ENCODE measurements around the gene ZFR2. TPM values are rescaled to one million over a fixed set of nuclear protein-coding genes. Genes with fewer than 3 reads are reported as not detected.
A peak's percentile ranks its signal among the peaks of the same experiment; 100 is the strongest.

The ZFR2 gene
- total RNA-seq, 2 experiments from 2014 or later: 0.28 to 0.35 TPM

GRCh38 chr19:3813473-3814392 is 55.1 kb downstream of the ZFR2 start:
- Mint-ChIP-seq H3K27ac (peak overlapping the region; percentile 91), H3K4me1 (peaks cover 47% of the 10 kb centered on the region), H3K4me3 (no peak overlapping the region)

GRCh38 chr19:3810708-3811355 is 58.0 kb downstream of the ZFR2 start:
- Mint-ChIP-seq H3K4me1 (peaks cover 47% of the 10 kb centered on the region), H3K27ac (peak overlapping the region; percentile 16), H3K9me3 (peaks cover 7% of the 10 kb centered on the region), H3K4me3 (no peak overlapping the region), H3K27me3 (no peaks in the 10 kb centered on the region), H3K36me3 (ENCODE audit: low read depth) (peaks cover 6% of the 10 kb centered on the region)
- ChIA-PET CTCF (interaction anchor here (2.1 to 3.7 kb wide), 3 partner anchors 11 to 48 kb away, joined by 19 to 25 read pairs (median 21); partner anchors contain the start of gene MRPL54), POLR2A (interaction anchor here (3.2 to 3.8 kb wide), 2 partner anchors 12 to 49 kb away, joined by 15 to 53 read pairs; partner anchors contain the start of genes APBA3 and MRPL54)
- no peak for DNase-seq

More at GRCh38 chr19:3813473-3814392, 55.1 kb downstream of the ZFR2 start:
- ChIA-PET POLR2A (interaction anchor here (1.6 to 3.8 kb wide), 3 partner anchors 9 to 52 kb away, joined by 3 to 53 read pairs (median 15); partner anchors contain the start of genes APBA3 and MRPL54), CTCF (interaction anchor here (0.6 to 3.7 kb wide), 5 partner anchors 8 to 227 kb away, joined by 3 to 25 read pairs (median 9); partner anchors contain the start of genes APBA3 and MRPL54)
- Mint-ChIP-seq H3K27me3 (no peaks in the 10 kb centered on the region), H3K9me3 (no peaks in the 10 kb centered on the region), H3K36me3 (ENCODE audit: low read depth) (peaks cover 6% of the 10 kb centered on the region)
- peak; percentile 49 for DNase-seq

DNA sequence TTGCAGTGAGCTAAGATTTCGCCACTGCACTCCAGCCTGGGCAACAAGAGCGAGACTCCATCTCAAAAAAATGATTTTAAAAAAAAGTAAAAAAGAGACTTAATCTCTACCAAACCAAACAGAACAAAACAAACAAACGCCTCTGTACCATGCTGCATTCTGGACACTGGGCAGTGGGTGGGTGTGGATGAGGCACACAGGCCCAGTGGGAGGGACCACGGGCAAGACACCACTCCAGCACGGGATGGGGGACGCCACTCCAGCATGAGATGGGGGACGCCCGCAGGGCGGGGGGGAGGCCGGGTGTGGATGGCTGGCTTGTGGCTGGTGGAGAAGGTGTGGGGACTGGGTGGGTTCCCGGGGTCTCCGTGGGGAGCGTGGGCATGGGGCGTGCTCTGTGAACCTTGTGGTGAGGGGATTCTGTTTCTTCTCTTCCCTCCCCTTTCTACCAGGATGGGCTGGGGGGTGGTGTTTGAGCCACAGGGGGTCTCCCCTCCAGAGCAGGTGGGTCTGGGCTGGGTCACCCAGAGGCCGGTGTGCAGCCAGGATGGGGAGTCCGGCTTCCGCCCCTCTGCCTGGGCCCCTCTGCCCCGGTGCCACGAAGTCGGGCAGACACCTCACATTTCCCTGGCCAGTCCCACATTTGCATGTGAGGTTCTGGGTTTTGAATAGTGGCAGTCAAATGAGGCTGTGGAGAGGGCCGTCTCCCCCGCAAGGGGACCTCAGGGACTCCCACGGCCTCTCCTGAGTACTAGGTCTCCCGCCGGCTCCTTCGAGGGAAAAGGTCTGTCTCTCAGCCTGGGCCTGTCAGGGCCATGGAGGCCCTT is 58.7 kb downstream of the ZFR2 start:
- no peak overlapping the region for H3K27ac Mint-ChIP-seq
- ChIA-PET CTCF (interaction anchor here (0.9 to 3.7 kb wide), 2 partner anchors 12 to 47 kb away, joined by 3 to 25 read pairs; partner anchors contain the start of gene MRPL54), POLR2A (no interaction called here)
- H3K27me3 Mint-ChIP-seq: no peaks in the 10 kb centered on the region
- peaks cover 48% of the 10 kb centered on the region for H3K4me1 Mint-ChIP-seq
- DNase-seq: no peak
- H3K4me3 Mint-ChIP-seq: no peak overlapping the region
- H3K9me3 Mint-ChIP-seq: peaks cover 7% of the 10 kb centered on the region
- H3K36me3 Mint-ChIP-seq (ENCODE audit: low read depth): peaks cover 6% of the 10 kb centered on the region

GRCh38 chr19:3808420-3809143 is 60.3 kb downstream of the ZFR2 start:
- Mint-ChIP-seq H3K36me3 (ENCODE audit: low read depth) (peaks cover 3% of the 10 kb centered on the region), H3K9me3 (peaks cover 7% of the 10 kb centered on the region), H3K27me3 (no peaks in the 10 kb centered on the region), H3K4me1 (peaks cover 38% of the 10 kb centered on the region), H3K4me3 (no peak overlapping the region), H3K27ac (no peak overlapping the region)
- DNase-seq: no peak
- ChIA-PET POLR2A (no interaction called here), CTCF (no interaction called here)

DNA sequence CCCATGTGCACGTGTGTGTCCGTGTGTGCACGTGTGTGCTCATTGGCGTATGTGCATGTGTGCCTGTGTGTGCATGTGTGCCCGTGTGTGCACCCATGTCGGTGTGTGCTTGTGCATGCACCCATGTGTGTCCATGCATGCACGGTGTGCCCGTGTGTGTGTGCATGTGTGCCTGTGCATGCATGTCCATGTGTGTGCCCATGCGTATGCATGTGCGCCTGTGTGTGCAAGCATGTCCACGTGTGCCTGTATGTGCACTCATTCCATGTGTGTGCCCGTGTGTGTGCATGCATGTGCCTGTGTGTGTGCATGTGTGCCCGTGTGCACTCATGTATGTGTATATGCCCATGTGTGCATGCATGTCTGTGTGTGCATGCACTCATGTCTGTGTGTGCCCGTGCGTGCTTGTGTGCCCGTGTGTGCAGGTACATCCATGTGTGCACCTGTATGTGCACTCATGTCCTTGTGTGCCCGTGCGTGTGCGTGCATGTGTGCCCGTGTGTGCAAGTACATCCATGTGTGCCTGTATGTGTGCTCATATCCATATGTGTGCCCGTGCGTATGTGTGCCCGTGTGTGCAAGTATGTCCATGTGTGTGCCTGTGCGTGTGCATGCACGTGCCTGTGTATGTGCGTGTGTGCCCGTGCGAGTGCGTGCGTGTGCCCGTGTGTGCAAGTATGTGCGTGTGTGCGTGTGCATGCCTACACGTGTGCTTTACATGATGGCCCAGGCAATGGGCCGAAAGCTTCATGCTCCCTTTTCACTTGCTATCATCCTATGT is 61.1 kb downstream of the ZFR2 start:
- ChIA-PET CTCF (no interaction called here), POLR2A (no interaction called here)
- no peak overlapping the region for H3K27ac Mint-ChIP-seq
- peaks cover 30% of the 10 kb centered on the region for H3K4me1 Mint-ChIP-seq
- H3K9me3 Mint-ChIP-seq: peaks cover 7% of the 10 kb centered on the region
- H3K27me3 Mint-ChIP-seq: peaks cover 2% of the 10 kb centered on the region
- no peak for DNase-seq
- H3K36me3 Mint-ChIP-seq (ENCODE audit: low read depth): peaks cover 3% of the 10 kb centered on the region
- no peak overlapping the region for H3K4me3 Mint-ChIP-seq

- ChIA-PET CTCF (no interaction called here), POLR2A (no interaction called here)
- H3K4me1 Mint-ChIP-seq: peaks cover 23% of the 10 kb centered on the region
These were observed 61.7 kb downstream of the ZFR2 start for GRCh38 chr19:3807131-3807480.

GRCh38 chr19:3805859-3806258 is 63.0 kb downstream of the ZFR2 start:
- Mint-ChIP-seq H3K4me3 (no peak overlapping the region), H3K9me3 (peaks cover 7% of the 10 kb centered on the region), H3K36me3 (ENCODE audit: low read depth) (no peaks in the 10 kb centered on the region), H3K4me1 (peaks cover 25% of the 10 kb centered on the region), H3K27me3 (peaks cover 4% of the 10 kb centered on the region), H3K27ac (no peak overlapping the region)
- POLR2A ChIA-PET: interaction anchor here (2.2 kb wide), 1 partner anchor 43 kb away, joined by 7 read pairs; the partner anchor contains the start of gene MRPL54
- DNase-seq: no peak
- CTCF ChIA-PET: no interaction called here

More at GRCh38 chr19:3807131-3807480, 61.7 kb downstream of the ZFR2 start:
- no peak for DNase-seq
- Mint-ChIP-seq H3K9me3 (peaks cover 7% of the 10 kb centered on the region), H3K27me3 (peaks cover 2% of the 10 kb centered on the region), H3K4me3 (no peak overlapping the region), H3K36me3 (ENCODE audit: low read depth) (no peaks in the 10 kb centered on the region), H3K27ac (no peak overlapping the region)

DNA sequence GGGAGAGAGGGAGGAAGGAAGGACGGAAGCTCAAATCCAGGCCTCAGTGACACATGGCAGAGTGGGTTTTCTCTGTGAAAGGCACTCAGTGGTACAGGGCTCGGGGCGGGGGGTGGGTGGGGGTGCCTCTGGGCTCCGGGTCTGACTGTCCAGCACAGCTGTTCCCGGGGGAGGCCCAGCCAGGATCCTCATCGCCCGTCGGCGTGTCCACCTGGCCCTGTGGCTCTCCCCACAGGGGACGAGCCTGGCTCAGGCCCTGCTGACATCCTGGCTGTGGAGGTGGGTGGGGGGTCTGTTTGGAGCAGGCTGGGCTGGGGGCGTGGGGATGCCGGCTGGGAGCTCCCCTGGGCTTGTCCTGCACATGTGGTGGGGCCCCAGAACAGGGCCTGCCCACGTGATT is 64.4 kb downstream of the ZFR2 start:
- DNase-seq: no peak
- Mint-ChIP-seq H3K4me1 (peaks cover 25% of the 10 kb centered on the region), H3K4me3 (no peak overlapping the region), H3K27ac (no peak overlapping the region), H3K9me3 (peaks cover 7% of the 10 kb centered on the region), H3K36me3 (ENCODE audit: low read depth) (no peaks in the 10 kb centered on the region), H3K27me3 (peaks cover 6% of the 10 kb centered on the region)
- POLR2A ChIA-PET: interaction anchor here (1.3 to 2.2 kb wide), 2 partner anchors 18 to 41 kb away, joined by 3 to 7 read pairs; partner anchors contain the start of gene MRPL54
- CTCF ChIA-PET: no interaction called here

- Mint-ChIP-seq H3K9me3 (peaks cover 7% of the 10 kb centered on the region), H3K27me3 (peaks cover 6% of the 10 kb centered on the region), H3K27ac (no peak overlapping the region), H3K36me3 (ENCODE audit: low read depth) (no peaks in the 10 kb centered on the region), H3K4me3 (no peak overlapping the region), H3K4me1 (peaks cover 29% of the 10 kb centered on the region)
- DNase-seq: no peak
- ChIA-PET CTCF (no interaction called here), POLR2A (interaction anchor here (2.2 kb wide), 1 partner anchor 41 kb away, joined by 7 read pairs; the partner anchor contains the start of gene MRPL54)
These were observed 64.9 kb downstream of the ZFR2 start for GRCh38 chr19:3803986-3804385.

- H3K9me3 Mint-ChIP-seq: peaks cover 7% of the 10 kb centered on the region
- peaks cover 32% of the 10 kb centered on the region for H3K4me1 Mint-ChIP-seq
- ChIA-PET CTCF (no interaction called here), POLR2A (no interaction called here)
- no peaks in the 10 kb centered on the region for H3K36me3 Mint-ChIP-seq (ENCODE audit: low read depth)
- no peak for DNase-seq
- H3K4me3 Mint-ChIP-seq: no peak overlapping the region
- no peak overlapping the region for H3K27ac Mint-ChIP-seq
- H3K27me3 Mint-ChIP-seq: peaks cover 6% of the 10 kb centered on the region
These were observed 65.5 kb downstream of the ZFR2 start for GRCh38 chr19:3803114-3803888.

Data from activated CD4-positive, alpha-beta memory T cell treated with anti-CD3 and anti-CD28 coated beads, Interleukin-2, amount 10 ng/mL, durations not matched to agents 7 days and 5 days (primary cell).